Common myeloid progenitor, CD34-positive (primary cell): ENCODE measurements around the gene TMEM80.
A peak's percentile ranks its signal among the peaks of the same experiment; 100 is the strongest.

Experiments used
- CTCF ChIA-PET: fragments of 350-600 bp; sonication (Branson Sonifier 250); formaldehyde crosslinking; loops from one replicate; lab custom pipeline; 2021; ENCODE audit warnings: antibody characterized with exemption; lab: Charles Lee
- POLR2A ChIA-PET: fragments of 350-600 bp; sonication (Branson Sonifier 250); formaldehyde crosslinking; loops from one replicate; lab custom pipeline; 2021; ENCODE audit warnings: antibody characterized with exemption; lab: Charles Lee
- DNase-seq, 3 donors: peaks; one replicate each; pipeline versions ENCODE4 v3.0.0 to v3.0.0-alpha.2; 2013
- H3K27ac ChIP-seq, 2 experiments: 1 replicate in 1 of 2; 2 replicates in 1 of 2; pipeline ENCODE4 v1.7.0; 2013; ENCODE audit warnings: inconsistent platforms in 2 of 2, low read length in 2 of 2, mild to moderate bottlenecking in 2 of 2, low read depth in 1 of 2, moderate library complexity in 1 of 2; ENCODE audit not compliant: severe bottlenecking in 2 of 2, insufficient read depth in 1 of 2, poor library complexity in 1 of 2
- H3K27me3 ChIP-seq, 5 experiments: replicated peaks in 2 of 5; 1 replicate in 3 of 5; 2 replicates in 2 of 5; pipeline versions ENCODE4 v1.6.1 to v1.7.0; 2013; ENCODE audit warnings: low read length in 4 of 5, mild to moderate bottlenecking in 2 of 5, moderate library complexity in 2 of 5, inconsistent platforms in 1 of 5; ENCODE audit not compliant: insufficient read depth in 5 of 5, control insufficient read depth in 4 of 5
- H3K36me3 ChIP-seq, 4 experiments: 1 replicate in 2 of 4; 2 replicates in 2 of 4; pipeline versions ENCODE4 v1.6.1 to v1.7.0; 2013; ENCODE audit warnings: low read length in 3 of 4, control low read depth in 1 of 4, mild to moderate bottlenecking in 1 of 4; ENCODE audit not compliant: control insufficient read depth in 4 of 4, insufficient read depth in 4 of 4
- H3K4me1 ChIP-seq, 4 experiments: 1 replicate in 3 of 4; 2 replicates in 1 of 4; pipeline versions ENCODE4 v1.6.1 to v1.7.1; 2013; ENCODE audit warnings: low read length in 3 of 4, mild to moderate bottlenecking in 3 of 4, control low read depth in 1 of 4, inconsistent platforms in 1 of 4, moderate library complexity in 1 of 4; ENCODE audit not compliant: control insufficient read depth in 4 of 4, insufficient read depth in 4 of 4; ENCODE audit errors: control extremely low read depth in 1 of 4
- H3K4me3 ChIP-seq, 7 experiments: 1 replicate in 4 of 7; 2 replicates in 3 of 7; pipeline versions ENCODE4 v1.5.1 to v1.7.0; 2013; ENCODE audit warnings: mild to moderate bottlenecking in 7 of 7, low read length in 6 of 7, moderate library complexity in 6 of 7, inconsistent platforms in 2 of 7, low read depth in 2 of 7, control low read depth in 1 of 7; ENCODE audit not compliant: insufficient read depth in 4 of 7, control insufficient read depth in 1 of 7; ENCODE audit errors: extremely low read depth in 1 of 7
- H3K9me3 ChIP-seq, 5 experiments: 1 replicate in 4 of 5; 2 replicates in 1 of 5; pipeline versions ENCODE4 v1.6.1 to v1.7.1; 2013; ENCODE audit warnings: low read length in 4 of 5, mild to moderate bottlenecking in 2 of 5, inconsistent platforms in 1 of 5, low read depth in 1 of 5, moderate library complexity in 1 of 5; ENCODE audit not compliant: control insufficient read depth in 4 of 5, insufficient read depth in 2 of 5; ENCODE audit errors: control extremely low read depth in 1 of 5
- WGBS: methylation state at CpG from one replicate; pipeline ENCODE4 v1.1.5; 2013; ENCODE audit not compliant: insufficient coverage; 5-methylcytosine and 5-hydroxymethylcytosine counted together

The TMEM80 gene

DNA sequence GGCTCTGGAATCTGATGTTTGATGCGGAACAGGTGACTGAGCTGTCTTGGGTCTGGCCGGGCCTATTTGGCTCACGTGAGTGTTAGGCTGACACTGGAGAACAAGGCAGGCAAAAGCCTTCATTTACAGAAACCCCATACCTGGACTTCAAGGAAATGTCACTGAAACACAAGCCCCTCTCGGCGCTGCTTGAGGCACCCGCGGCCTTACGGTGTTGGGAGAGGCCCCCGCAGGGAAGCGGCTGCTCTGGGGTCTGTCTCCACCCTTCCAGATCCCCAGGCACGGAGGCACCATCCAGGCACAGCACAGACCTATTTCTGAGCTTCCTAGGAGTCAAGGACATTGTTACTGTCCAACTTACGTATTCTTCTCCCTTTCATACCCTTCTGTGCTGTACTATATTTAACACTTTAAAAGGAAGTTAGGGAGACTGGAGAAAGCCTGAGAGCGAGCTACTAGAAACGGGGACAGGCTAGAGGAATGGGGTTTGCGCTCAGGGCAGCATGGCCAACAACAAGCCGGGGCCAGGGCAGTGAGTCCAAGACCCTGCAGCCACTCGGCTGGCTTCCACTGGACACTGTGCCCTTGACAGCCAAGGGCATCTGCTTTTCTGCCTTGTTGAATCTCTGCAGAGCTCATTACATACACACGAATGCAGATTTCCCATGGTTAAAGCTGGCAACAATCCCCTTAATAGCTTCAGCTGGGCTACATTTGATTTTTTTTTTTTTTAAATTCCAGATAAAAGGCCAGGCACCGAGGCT lies 34.8 kb upstream of the TMEM80 start:
- CTCF ChIA-PET: interaction anchor here (1.1 to 3.3 kb wide), 9 partner anchors 11 to 105 kb away, joined by 3 to 22 read pairs (median 4); partner anchors contain the start of gene DEAF1
- Histone ChIP-seq H3K9me3 (no peaks in the 10 kb centered on the region), H3K4me3 (no peak overlapping the region), H3K27ac (no peak overlapping the region), H3K36me3 (peaks cover 3 to 75% (median 40%) of the 10 kb centered on the region in 4 experiments), H3K4me1 (peaks cover 0 to 4% (median 0%) of the 10 kb centered on the region in 4 experiments), H3K27me3 (no peaks in the 10 kb centered on the region)
- POLR2A ChIA-PET: no interaction called here
- WGBS: 96% methylated on average over 18 of the region's 19 CpGs
- DNase-seq: no peak

DNA sequence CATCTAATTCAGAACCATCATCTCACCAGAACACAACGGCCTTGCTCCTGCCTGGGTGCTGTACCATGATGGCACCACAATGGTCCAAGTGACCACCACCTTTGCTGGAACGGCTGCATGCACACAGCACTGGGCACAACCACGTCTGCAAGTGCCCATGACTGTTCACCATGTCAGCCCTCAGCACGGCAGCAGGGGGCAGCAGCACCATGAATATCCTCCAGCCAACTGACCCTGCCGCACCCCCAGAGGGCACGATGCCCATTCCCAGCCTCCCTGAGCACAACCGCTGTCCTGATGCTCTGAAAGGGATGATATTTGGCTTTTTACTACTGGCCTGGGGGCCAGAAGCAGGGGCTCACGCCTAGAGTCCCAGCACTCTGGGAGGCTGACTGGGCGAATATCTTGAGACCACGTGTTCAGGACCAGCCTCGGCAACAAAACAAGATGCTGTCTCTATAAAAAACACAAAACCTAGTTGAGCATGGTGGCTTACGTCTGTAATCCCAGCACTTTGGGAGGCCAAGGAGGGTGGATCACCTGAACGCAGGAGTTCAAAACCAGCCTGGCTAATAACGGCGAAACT lies 32.8 kb upstream of the TMEM80 start:
- Histone ChIP-seq H3K27ac (no peak overlapping the region), H3K4me1 (peaks cover 0 to 8% (median 0%) of the 10 kb centered on the region in 4 experiments), H3K36me3 (peaks cover 7 to 69% (median 39%) of the 10 kb centered on the region in 4 experiments), H3K4me3 (no peak overlapping the region), H3K9me3 (no peaks in the 10 kb centered on the region), H3K27me3 (no peaks in the 10 kb centered on the region)
- POLR2A ChIA-PET: no interaction called here
- WGBS: 81% methylated on average over 12 of the region's 15 CpGs
- peak; percentile 43 to 55 (median 50) for DNase-seq
- CTCF ChIA-PET: interaction anchor here (0.5 to 3.3 kb wide), 14 partner anchors 9 to 113 kb away, joined by 3 to 22 read pairs (median 3); no protein-coding TSS in a partner anchor

GRCh38 chr11:665062-665703 lies 30.4 kb upstream of the TMEM80 start:
- H3K9me3 ChIP-seq: no peaks in the 10 kb centered on the region
- DNase-seq: no peak
- peaks cover 9 to 56% (median 27%) of the 10 kb centered on the region in 4 experiments for H3K36me3 ChIP-seq
- CTCF ChIA-PET: interaction anchor here (0.6 to 2.1 kb wide), 5 partner anchors 9 to 350 kb away, joined by 3 to 13 read pairs (median 4); no protein-coding TSS in a partner anchor
- H3K27ac ChIP-seq: peak overlapping the region in 1 of 2 experiments; percentile 60
- POLR2A ChIA-PET: no interaction called here
- WGBS: 94% methylated on average over 11 of the region's 15 CpGs
- H3K27me3 ChIP-seq: no peaks in the 10 kb centered on the region
- H3K4me1 ChIP-seq: peaks cover 0 to 8% (median 0%) of the 10 kb centered on the region in 4 experiments
- no peak overlapping the region for H3K4me3 ChIP-seq

- Histone ChIP-seq H3K9me3 (no peaks in the 10 kb centered on the region), H3K27ac (peak overlapping the region in 1 of 2 experiments; percentile 60), H3K27me3 (no peaks in the 10 kb centered on the region), H3K36me3 (peaks cover 9 to 50% (median 24%) of the 10 kb centered on the region in 4 experiments), H3K4me3 (no peak overlapping the region), H3K4me1 (peaks cover 0 to 8% (median 0%) of the 10 kb centered on the region in 4 experiments)
- peak; percentile 18 to 53 (median 44) for DNase-seq
- POLR2A ChIA-PET: no interaction called here
- CTCF ChIA-PET: interaction anchor here (0.6 to 2.6 kb wide), 7 partner anchors 8 to 351 kb away, joined by 3 to 8 read pairs (median 4); partner anchors contain the start of genes DEAF1 and TMEM80
- WGBS: 49% methylated on average over 8 of the region's 11 CpGs
These were observed 29.8 kb upstream of the TMEM80 start for GRCh38 chr11:665704-666281.

- H3K27ac ChIP-seq: no peak overlapping the region
- peaks cover 13 to 45% (median 27%) of the 10 kb centered on the region in 4 experiments for H3K36me3 ChIP-seq
- ChIA-PET CTCF (interaction anchor here (0.8 to 1.6 kb wide), 4 partner anchors 8 to 53 kb away, joined by 3 to 5 read pairs (median 3); no protein-coding TSS in a partner anchor), POLR2A (interaction anchor here (1.0 kb wide), 1 partner anchor 8 kb away, joined by 3 read pairs; no protein-coding TSS in a partner anchor)
- H3K4me3 ChIP-seq: no peak overlapping the region
- no peak for DNase-seq
- WGBS: 97% methylated on average over 8 of the region's 8 CpGs
- H3K4me1 ChIP-seq: no peaks in the 10 kb centered on the region
- H3K27me3 ChIP-seq: no peaks in the 10 kb centered on the region
- H3K9me3 ChIP-seq: no peaks in the 10 kb centered on the region
These were observed 21.8 kb upstream of the TMEM80 start for GRCh38 chr11:673866-674265.

DNA sequence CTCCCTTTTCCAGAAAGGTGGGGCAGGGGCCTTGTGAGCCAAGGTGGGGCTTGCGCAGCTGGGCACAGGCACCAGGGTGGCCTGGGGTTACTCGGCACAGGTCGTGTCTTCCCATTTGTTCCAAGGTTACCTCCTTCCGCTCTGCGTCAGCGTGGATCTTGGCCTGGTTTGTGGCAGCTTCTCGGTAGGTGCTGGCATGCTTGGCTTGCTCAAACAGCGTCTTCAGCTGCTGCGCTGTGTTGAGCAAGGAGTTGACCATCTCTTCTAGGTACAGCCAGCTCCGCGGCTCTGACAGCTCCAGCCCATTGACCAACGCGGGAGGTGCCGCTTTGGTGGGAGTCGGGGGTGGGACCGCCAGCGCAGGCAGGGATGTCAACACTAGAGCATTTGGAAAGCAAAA lies 21.2 kb upstream of the TMEM80 start:
- WGBS: 94% methylated on average over 14 of the region's 17 CpGs
- Histone ChIP-seq H3K36me3 (peaks cover 13 to 49% (median 29%) of the 10 kb centered on the region in 4 experiments), H3K27me3 (no peaks in the 10 kb centered on the region), H3K4me1 (no peaks in the 10 kb centered on the region), H3K27ac (no peak overlapping the region), H3K4me3 (no peak overlapping the region), H3K9me3 (no peaks in the 10 kb centered on the region)
- ChIA-PET POLR2A (interaction anchor here (1.0 kb wide), 1 partner anchor 7 kb away, joined by 3 read pairs; no protein-coding TSS in a partner anchor), CTCF (interaction anchor here (0.8 to 1.6 kb wide), 5 partner anchors 9 to 52 kb away, joined by 3 to 5 read pairs (median 3); no protein-coding TSS in a partner anchor)
- no peak for DNase-seq
